Stimulated activated CD4-positive, alpha-beta T cell treated with anti-CD3 and anti-CD28 coated beads, Interleukin-12 subunit alpha, Interleukin-12 subunit beta, amount 100 ng/mL, for 4 hours (primary cell): ENCODE data around the gene PANK3.
"Not testable (repeated sequence)": the region's sequence is repeated elsewhere in the genome, so short reads cannot be mapped to it uniquely, and the experiment has no call there.

Source experiments
- DNase-seq: peaks from one replicate; pipeline ENCODE4 v3.0.0-alpha.2; 2020

PANK3 gene

DNA sequence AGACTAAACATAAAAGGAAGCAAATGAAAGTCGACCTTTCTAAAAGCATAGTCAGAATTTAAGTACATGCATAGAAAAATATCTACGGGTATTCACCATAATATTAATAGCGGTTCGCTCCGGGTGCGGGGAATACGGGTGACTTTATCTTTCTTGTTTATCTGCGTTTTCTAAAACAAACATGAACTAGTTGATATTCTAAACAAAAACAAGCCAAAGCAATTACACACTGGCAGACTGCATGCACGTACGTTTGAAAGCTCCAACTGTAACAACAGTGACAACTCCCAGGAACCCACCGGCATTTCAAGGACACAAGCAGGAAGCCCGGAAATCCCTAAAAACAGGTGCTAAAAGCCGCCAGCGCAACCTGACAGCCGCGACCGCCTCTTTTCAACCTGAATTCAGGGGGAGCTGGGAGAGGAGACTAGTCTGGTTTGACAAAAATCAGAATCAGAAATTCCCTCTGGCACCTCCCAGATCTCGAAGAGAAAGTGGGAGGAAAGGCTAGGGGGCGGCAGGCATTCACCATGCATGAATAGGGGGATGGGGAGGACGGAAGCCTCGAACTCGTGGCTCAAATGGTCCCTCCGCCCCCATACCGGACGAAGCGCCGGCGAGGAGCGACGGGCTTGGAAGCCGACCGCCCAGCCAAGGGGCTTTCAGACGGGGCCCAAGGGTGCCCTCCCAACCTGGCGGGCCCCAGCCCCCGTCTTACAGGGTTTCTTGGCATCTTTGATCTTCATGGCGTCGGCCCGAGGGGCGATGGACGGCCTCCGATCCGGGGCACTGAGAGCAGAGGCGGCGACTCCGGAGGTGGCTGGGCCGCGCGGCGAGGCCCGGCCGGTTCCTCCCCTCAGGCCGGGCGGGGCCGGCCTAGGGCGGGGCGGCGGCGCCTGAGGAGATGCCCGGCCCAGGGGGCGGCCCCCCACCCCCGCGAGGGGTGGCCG, at the start of gene PANK3:
Gene PANK3, minus strand, starts transcription at position 831 of the 950 bp plus-strand sequence. Its CDS starts 85 bp downstream, at position 746.
- DNase-seq, result no peak

DNA sequence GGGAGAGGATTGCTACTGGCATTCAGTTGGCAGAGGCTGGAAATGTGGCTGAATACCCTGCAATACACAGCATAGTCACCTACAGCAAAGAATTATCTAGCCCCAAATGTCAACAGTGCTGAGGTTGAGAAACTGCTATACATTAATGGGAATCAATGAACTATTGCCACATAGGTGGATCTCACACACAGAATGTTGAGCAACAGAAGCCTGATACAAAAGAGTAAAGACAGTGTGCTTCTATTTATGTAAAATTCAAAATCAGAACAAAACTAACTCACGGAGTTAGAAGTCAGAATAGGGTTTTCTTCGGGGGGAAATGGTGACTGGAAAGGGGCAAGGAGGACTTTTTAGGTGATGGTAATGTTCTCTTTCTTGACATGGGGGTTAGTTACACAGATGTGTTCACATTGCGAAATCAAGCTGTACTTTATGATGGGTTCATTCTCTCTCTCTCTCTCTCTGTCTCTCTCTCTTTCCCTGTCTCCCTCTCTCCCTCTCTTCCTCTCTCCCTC, 45.7 kb upstream of the PANK3 start:
- DNase-seq, result no peak

DNA sequence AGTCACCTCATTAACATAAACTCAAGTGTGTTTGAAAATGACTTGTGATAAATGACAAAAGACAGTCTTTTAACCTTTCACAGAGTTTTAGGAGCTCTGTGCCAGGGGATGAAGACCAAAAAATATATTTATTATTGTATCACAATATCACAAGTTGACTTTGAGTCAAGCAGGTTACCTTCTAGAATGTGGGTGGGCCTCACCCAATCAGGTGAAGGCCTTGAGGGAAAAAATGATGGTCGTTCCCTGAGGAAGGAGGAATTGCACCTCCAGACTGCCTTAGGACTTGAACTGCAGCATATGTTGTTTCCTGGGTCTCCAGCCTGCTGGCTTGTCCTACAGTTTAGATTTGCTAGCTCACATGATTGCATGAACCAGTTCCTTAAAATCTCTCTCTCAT, 41.6 kb upstream of the PANK3 start:
- DNase-seq, result no peak

GRCh38 chr5:168614661-168615060, 35.5 kb upstream of the PANK3 start:
- DNase-seq, result no peak

GRCh38 chr5:168613996-168614395, 34.8 kb upstream of the PANK3 start:
- DNase-seq, result no peak

GRCh38 chr5:168613396-168613795, 34.2 kb upstream of the PANK3 start:
- DNase-seq, result no peak

DNA sequence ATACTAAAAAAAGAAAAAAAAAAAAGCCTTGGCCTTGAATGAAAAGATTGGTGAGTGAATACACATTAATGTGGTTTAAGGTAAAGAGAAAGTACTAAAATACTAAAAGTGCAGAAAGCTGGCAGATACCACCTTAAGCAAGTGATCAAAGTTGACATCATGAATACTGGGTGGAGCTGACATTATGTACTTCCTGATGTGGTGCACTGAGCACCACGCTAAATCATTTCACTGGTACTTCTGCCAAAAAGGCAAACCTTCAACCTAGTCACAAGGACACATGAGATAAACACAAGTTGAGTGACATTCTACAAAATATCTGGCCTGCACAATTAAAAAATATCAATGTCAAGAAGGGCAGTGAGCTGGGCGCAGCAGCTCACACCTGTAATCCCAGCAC, 33.8 kb upstream of the PANK3 start:
- no peak for DNase-seq

- no peak for DNase-seq
These were observed 33.0 kb upstream of the PANK3 start for GRCh38 chr5:168612123-168612522.

DNA sequence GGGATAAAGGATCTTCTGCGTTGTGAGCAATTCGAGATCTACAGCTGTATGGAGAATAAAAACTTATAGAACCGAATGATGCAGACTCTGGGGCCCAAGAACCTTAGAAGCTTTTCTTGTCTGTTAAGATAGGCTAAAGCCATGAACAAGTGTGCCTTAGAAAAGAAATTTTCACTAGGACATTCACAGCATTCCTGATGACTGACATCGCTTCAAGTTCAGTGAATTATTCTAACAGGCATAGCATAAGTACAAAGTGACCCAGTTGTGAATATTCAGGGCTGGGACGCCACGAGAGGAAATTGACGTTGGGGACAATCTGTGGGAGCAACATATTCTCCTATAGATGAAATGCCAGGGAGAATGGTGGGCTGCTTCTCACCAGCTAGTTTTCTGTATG, 32.0 kb upstream of the PANK3 start:
- DNase-seq, result no peak

DNA sequence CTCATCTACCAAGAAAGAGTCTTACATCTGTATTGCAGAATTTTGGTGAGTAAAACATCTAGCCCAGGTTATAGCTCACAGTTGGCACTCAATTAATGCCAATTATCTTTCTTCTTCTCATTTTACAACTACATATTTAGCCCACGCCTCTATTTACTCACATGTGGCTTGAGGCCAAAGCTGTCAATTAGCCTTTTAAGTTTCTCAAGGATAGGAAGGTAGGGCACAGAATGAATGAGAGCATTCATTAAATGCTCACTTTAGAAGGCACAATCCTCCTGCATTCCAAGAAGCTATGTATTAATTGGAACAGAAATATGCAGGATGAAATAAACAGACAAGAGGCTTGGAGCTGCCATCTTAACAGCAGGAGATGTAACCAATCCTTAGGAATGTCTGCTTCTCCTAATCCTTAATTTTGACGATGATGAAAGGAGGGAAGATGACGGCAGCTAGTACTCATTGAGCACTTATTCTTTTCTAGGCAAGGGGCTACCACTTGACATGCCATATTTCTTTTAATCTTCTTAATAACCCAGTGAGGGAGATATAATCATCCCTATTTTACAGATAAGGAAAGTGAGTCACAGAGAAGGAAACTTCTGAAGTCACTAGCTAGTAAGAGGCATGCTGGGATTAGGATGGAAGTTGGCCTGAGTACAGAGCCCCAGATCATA, 30.8 kb upstream of the PANK3 start:
- DNase-seq, result no peak

GRCh38 chr5:168608821-168609220, 29.7 kb upstream of the PANK3 start:
- DNase-seq, result no peak

GRCh38 chr5:168608386-168608785, 29.2 kb upstream of the PANK3 start:
- no peak for DNase-seq

- DNase-seq, result no peak
These were observed 28.8 kb upstream of the PANK3 start for GRCh38 chr5:168607946-168608345.

DNA sequence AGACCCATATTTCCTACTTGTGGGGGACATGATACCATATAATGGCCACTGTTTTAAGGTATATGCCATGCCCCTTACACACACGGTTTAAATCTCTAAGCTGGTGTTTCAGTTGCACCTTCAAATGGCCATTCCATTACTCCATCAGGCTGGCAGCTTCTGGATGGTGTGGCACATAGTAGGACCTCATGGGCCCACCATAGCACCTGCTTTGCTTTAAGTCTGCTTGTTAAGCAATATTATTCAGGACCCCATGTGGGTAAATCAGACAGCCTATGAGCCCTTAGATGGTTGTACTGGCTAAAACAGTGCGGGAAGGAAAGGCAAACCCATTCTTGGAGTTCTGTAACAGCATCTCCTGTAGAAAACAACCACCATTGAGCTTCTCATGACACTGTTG, 27.4 kb upstream of the PANK3 start:
- DNase-seq, result no peak

- no peak for DNase-seq
These were observed 25.3 kb upstream of the PANK3 start for GRCh38 chr5:168604436-168604835.

DNA sequence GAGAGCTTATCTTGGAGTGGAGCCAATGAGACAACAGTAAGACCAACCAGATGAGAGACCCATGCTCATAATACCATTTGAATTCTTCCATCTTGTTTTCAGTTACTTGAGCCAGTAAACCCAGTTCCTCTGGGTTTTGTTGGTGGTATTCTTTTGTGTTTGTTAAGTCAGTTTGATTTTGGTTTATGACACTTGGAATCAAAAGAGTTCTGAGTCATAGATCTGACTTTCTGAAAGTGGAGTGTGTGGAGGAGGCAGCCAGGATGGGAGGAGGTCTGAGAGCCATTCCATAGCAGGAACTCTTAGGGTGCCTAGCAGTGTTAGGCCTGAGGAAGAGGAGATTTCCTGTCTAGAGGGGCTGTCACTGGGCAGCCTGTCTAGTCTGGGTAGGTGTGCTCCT, 24.6 kb upstream of the PANK3 start:
- no peak for DNase-seq

DNA sequence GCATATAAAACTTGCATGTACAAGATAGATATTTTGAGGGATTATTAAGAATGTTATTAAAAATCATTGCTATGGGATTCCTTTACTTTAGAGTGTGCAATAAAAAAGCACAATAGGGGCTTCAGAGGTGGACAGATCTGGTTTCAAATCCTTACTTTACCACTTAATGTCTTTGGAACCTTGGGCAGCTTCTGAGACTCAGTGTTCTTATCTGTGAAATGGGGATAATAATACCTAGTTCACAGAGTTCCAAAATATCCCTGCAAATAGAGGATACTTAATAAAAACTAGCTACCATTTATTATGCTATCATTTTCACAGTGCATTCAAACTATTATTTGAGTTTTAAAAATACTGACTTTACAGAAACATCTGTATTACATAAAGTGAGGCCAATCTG, 23.3 kb upstream of the PANK3 start:
- DNase-seq, result no peak

DNA sequence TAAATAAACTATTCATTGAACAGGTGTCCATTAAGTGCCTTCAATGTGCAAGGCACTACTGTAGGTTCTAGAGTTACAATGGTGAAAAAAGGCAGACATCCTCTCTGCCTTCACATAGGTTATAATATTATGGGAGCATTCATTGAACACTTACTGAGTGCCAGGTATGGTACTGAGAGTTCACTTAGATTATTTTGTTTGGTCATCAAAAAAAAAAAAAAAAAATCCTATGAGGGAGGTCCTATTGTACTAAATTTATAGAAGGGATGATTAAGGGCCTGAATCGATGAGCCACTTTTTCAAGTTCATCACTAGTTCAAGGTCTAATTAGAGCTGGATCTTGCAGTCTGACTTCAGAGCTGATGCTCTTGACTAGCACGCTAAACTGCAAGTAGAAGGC, 22.8 kb upstream of the PANK3 start:
- no peak for DNase-seq

GRCh38 chr5:168600409-168600808, 21.2 kb upstream of the PANK3 start:
- no peak for DNase-seq

- DNase-seq, result no peak
These were observed 20.7 kb upstream of the PANK3 start for GRCh38 chr5:168599826-168600225.

DNA sequence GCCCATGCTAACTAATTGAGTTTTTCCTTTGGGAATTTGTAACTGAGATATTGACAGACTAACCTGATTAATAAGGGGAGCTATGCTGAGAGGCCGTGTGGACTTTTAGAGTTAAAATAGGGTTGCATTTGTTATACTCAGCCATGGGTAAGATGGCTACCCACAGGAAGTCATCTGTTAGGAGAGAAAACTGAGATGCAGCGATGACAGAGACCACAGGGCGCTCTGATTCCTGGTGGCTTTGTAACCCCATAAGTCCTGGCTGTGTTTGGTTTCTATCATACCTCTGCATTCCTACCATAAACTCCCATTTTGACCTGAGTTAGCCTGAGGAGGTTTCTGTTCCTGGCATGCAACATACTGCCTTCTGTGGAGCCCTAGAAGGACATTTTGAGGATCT, 19.5 kb upstream of the PANK3 start:
- DNase-seq, result no peak

DNA sequence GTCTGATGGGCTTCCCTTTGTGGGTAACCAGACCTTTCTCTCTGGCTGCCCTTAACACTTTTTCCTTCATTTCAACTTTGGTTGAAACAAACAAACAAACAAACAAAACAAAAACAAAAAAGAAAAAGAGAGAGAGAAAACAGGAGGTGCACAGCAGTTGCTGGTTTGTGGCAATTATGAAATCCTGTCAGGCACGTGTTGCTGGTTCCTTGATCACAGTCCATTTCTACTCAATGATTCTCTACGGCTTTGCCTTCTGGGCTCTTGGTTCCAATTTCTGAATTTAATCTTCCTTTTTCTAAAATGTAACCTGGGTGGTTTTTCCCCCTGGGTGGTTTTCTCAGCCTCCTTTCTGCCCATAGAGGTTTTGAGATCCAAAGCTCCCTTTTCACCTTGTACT, 17.8 kb upstream of the PANK3 start:
- DNase-seq, result no peak

GRCh38 chr5:168596122-168596521, 17.0 kb upstream of the PANK3 start:
- not testable (repeated sequence) for DNase-seq

GRCh38 chr5:168592014-168592368, 12.8 kb upstream of the PANK3 start:
- no peak for DNase-seq
